GM18511 (cell line): ENCODE data around the gene GABPA.
A peak's percentile ranks its signal among the peaks of the same experiment; 100 is the strongest.
"Not testable (repeated sequence)": the region's sequence is repeated elsewhere in the genome, so short reads cannot be mapped to it uniquely, and the experiment has no call there.

Experiments
- ATAC-seq: cut with Tn5 transposase; IDR thresholded peaks from one replicate; pipeline ENCODE4 v1.9.1; 2021; ENCODE audit warnings: mild to moderate bottlenecking, moderate library complexity; ENCODE audit not compliant: unreplicated experiment

Gene GABPA

GRCh38 chr21:25734904-25735645 lies at the start of gene GABPA, which contains the start of gene ATP5PF:
Gene GABPA, plus strand, starts transcription at chr21:25734972. Its CDS starts 6,627 bp downstream, at chr21:25741599.
Gene ATP5PF, minus strand, starts transcription at chr21:25734904. Its CDS starts 5,110 bp downstream, at chr21:25729794.
- peak; percentile 90 for ATAC-seq

DNA sequence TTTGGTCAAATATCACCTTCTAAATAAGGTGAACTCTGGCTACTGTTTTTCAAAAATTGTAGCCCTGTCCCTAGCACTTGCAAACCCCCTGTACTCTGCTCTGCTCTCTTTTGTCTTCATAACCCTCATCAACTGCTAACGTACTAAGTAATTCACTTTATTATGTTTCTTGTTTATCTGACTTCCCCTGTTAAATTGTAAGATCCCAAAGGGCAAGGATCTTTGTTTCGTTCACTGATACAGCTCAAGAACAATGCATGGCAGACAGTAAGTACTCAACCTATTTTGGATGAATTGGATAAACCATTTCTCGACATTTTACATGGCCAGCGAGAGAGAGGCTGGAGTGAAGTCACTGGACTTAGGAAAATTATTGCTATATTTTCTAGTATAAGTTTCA lies 47.0 kb upstream of the GABPA start:
- no peak for ATAC-seq

GRCh38 chr21:25688275-25689155 lies 46.3 kb upstream of the GABPA start:
- no peak for ATAC-seq

DNA sequence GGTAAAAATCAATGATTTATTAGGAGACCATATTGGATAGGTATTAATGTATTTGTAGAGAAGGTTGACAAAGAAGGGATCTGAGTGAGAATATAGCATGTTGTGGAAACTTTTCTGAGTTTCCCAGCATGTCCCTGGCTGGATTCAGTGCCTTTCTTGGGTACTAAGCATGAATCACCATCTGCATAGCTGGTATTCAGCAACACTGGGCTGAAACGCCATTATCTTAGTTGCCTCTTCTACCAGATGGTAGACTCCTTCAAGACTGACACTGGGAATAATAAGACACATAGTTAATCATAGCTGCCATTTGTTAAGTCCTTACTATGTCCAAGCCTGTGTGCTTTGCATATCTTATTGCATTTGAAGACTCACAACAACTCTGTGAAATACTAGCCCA lies 45.5 kb upstream of the GABPA start:
- no peak for ATAC-seq

DNA sequence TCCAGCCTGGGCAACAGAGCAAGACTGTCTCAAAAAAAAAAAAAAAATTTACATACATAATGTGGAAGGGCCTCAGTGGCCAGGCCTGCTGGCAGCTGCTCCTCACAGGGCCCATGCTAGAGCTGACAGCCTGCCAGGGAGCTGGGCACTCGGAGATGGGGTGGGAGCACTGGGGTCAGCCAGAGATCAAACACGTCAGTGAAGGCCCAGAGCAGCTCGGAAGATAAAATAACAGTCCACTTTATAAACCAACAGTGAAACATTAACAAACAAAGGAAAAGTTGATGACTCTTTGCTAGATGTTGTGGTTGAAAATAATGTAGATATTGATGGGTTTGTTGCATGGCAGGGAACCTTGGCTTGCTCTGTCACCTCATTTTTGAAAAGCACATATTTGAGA lies 42.8 kb upstream of the GABPA start:
- no peak for ATAC-seq

DNA sequence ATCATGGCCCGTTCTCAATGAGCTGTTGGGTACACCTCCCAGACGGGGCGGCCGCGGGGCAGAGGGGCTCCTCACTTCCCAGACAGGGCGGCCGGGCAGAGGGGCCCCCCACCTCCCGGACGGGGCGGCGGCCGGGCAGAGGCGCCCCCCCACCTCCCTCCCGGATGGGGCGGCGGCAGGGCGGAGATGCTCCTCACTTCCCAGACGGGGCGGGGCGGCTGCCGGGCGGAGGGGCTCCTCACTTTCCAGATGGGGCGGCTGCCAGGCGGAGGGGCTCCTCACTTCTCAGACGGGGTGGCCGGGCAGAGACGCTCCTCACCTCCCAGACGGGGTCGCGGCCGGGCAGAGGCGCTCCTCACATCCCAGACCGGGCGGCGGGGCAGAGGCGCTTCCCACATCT lies 39.3 kb upstream of the GABPA start:
- ATAC-seq: not testable (repeated sequence)

DNA sequence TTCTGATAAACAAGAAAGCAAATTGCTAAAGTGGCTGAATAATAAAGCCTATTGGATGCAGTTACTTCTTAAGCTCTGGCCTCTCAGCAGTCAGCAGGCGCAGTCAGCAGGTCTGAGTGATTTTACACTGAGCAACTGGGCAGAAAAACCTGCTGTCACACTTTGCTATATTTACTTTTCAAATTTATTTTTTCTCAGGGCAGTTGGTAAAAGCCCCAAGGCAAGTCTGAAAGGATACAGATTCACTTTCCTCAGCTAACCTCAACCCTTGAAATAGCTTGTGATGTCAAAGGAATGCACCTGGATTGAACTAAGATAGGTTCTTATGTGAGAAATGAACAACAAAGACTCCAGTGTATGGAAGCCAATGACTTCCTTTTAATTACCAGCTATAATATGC lies 34.0 kb upstream of the GABPA start:
- no peak for ATAC-seq

GRCh38 chr21:25701529-25701928 lies 33.2 kb upstream of the GABPA start:
- ATAC-seq: no peak

- ATAC-seq: peak; percentile 68
Observed at GRCh38 chr21:25708467-25709065, 26.2 kb upstream of the GABPA start.

- no peak for ATAC-seq
Observed at GRCh38 chr21:25709684-25710265, 25.0 kb upstream of the GABPA start.

DNA sequence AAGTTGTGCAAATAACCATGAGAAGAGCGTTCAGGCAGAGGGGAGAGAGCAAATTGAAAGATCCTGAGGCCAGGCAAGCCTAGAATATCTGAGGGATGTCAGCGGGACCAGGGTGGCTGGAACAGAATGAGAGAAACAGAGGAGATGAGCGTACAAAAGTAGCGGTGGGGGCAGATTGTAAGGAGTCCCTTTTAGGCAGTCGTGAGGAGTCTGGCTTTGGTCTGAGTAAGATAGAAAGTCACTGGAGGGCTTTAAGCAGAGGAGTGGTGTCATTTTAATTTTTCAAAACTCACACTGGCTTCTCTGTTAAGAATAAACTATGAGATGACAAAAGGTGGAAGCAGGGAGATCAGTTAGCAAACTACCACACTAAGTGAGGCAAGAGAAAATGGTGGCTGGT lies 24.2 kb upstream of the GABPA start:
- no peak for ATAC-seq

DNA sequence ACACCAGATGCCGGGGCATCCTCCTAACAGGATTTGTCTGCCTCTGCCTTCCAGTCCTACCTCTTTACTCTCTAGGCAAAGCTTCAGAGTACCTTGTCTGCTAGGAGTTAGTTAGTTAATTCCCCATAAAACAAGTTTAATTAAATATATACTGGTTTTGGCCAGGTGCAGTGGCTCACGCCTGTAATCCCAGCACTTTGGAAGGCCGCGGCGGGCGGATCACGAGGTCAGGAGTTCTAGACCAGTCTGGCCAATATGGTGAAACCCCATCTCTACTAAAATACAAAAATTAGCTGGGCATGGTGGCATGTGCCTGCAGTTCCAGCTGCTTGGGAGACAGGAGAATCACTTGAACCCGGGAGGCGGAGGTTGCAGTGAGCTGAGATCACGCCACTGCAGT lies 20.7 kb upstream of the GABPA start:
- ATAC-seq: not testable (repeated sequence)

- no peak for ATAC-seq
Observed at GRCh38 chr21:25717491-25718147, 17.2 kb upstream of the GABPA start.

DNA sequence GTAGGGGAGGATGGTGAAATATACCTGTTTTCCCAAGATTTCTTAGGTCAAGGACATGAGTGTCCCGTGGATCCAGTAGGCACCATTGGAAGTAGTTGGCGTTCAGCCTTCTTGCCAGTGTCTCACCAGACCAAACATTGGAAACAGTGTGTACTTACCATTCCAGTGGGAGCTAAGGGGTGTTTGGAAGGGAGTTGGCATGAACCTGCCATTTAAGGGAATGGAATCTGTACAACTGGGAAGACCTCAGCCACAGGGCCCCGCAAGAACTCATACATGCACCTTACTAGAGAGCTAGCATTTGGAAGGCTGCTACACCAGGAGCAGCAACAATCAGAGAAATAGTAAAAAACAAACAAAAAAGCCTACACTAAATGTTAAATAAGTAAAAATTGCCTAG lies 12.8 kb upstream of the GABPA start:
- ATAC-seq: no peak

GRCh38 chr21:25722631-25723030 lies 12.1 kb upstream of the GABPA start:
- ATAC-seq: no peak

GRCh38 chr21:25732091-25732760 lies 2.5 kb upstream of the GABPA start:
- ATAC-seq: no peak

DNA sequence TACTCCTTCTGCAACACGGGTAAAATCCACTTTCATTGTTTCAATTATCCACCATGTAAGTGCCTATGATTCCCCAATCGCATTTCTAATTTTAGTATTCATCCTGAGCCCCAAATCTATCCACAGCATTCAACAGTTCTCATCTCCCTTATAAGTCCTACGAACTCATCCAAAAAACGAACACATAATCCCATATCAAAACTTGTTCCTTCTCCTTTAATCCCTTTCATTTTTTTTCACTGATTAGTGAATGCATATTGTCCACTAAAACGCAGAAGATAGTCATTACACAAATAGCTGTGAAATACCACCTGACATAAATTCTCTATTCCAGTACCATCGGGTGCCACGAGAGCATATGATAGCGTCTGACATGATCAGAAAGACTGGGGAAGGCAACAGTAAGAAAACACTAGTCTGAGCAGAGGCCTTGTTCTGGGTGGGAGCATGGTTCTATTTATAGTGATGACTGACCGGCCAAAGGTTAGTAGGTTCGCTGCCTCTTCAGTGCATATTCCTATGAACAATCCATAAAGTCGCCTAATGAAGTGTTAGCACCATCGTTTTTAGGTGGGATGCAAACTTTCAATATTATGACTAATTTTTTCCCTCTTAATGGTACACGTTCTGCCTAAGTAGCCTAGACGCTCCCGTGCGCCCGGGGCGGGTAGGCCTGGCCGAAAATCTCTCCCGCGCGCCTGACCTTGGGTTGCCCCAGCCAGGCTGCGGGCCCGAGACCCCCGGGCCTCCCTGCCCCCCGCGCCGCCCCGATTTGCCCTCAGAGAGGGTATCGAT lies 716 bp upstream of the GABPA start:
- peak; percentile 12 for ATAC-seq

- ATAC-seq: no peak
Observed at GRCh38 chr21:25734654-25734903, 193 bp upstream of the GABPA start.
